ENCODE measurements around the gene PTRH2. TPM values are rescaled to one million over a fixed set of nuclear protein-coding genes. Genes with fewer than 3 reads are reported as not detected.

PTRH2 gene
- total and polyA plus RNA-seq, 2 of the 8 experiments (the other 6 are each of a cell fraction or from before 2014, with no cell fraction given): 39.4 to 43.2 TPM

GRCh38 chr17:59688008-59688407, 19.2 kb downstream of the PTRH2 start:
- WGBS, 2 experiments (ENCODE audit: extremely low coverage in 1 of 2, insufficient coverage in 1 of 2, insufficient read length in 1 of 2, insufficient replicate concordance in 2 of 2, low coverage in 1 of 2, low lambda C conversion rate in 2 of 2, missing lambda C conversion rate in 1 of 2): 96% methylated on average over 1 of the region's 1 CpG; no CpG with 5 or more reads in 1 of the 2 experiments
- Histone ChIP-seq H2BK15ac (ENCODE audit: low read length) (no peak overlapping the region), H3K4me3 (ENCODE audit: extremely low read depth in 1 of 4, insufficient read depth in 2 of 4, low read depth in 3 of 4, low read length in 4 of 4) (no peak overlapping the region), H4K5ac (ENCODE audit: insufficient read length, low read depth, low read length) (no peak overlapping the region), H4K8ac (ENCODE audit: extremely low read depth, insufficient read depth, low read length) (no peak overlapping the region), H3K23ac (ENCODE audit: insufficient read length) (no peak overlapping the region), H4K91ac (replicated peaks; ENCODE audit: insufficient read length, low read length) (no peak overlapping the region), H3K18ac (ENCODE audit: extremely low read depth, low read length) (no peak overlapping the region), H3K4me1 (replicated peaks in 1 of 4; ENCODE audit: control insufficient read depth in 3 of 4, insufficient read depth in 4 of 4, low read length in 3 of 4) (no peaks in the 10 kb centered on the region), H3K36me3 (ENCODE audit: control insufficient read depth in 2 of 4, insufficient read depth in 4 of 4, low read length in 3 of 4) (peaks cover 13 to 92% (median 61%) of the 10 kb centered on the region in 4 experiments; a peak in 7 of 8 replicates), H3K4me2 (ENCODE audit: insufficient read depth in 1 of 2, low read depth in 2 of 2, low read length in 2 of 2) (no peak overlapping the region), H3K79me1 (ENCODE audit: low read depth, low read length) (no peaks in the 10 kb centered on the region), H3K4ac (replicated peaks; ENCODE audit: insufficient read length, low read depth, low read length) (no peak overlapping the region), H3K9ac (replicated peaks in 1 of 4; ENCODE audit: extremely low read depth in 1 of 4, low read depth in 3 of 4, low read length in 3 of 4) (no peak overlapping the region), H2AFZ (ENCODE audit: low read length) (no peak overlapping the region), H2BK12ac (ENCODE audit: low read depth, low read length) (no peak overlapping the region), H2BK20ac (ENCODE audit: low read length) (no peak overlapping the region), H2AK5ac (ENCODE audit: low read depth, low read length) (no peak overlapping the region), H3K14ac (ENCODE audit: insufficient read length) (no peak overlapping the region), H3K27me3 (replicated peaks in 1 of 4; ENCODE audit: control insufficient read depth in 3 of 4, extremely low read depth in 1 of 4, insufficient read depth in 3 of 4, low read length in 3 of 4) (no peaks in the 10 kb centered on the region), H4K20me1 (replicated peaks in 1 of 2; ENCODE audit: control insufficient read depth in 1 of 2, insufficient read depth in 2 of 2, low read length in 2 of 2) (peaks cover 0 to 3% of the 10 kb centered on the region in 2 experiments), H3K56ac (replicated peaks; ENCODE audit: insufficient read length, low read depth, low read length) (no peak overlapping the region), H3K23me2 (ENCODE audit: low read depth, low read length) (no peaks in the 10 kb centered on the region), H3K79me2 (ENCODE audit: control insufficient read depth in 1 of 2, insufficient read depth in 2 of 2, low read length in 2 of 2) (no peaks in the 10 kb centered on the region), H2BK5ac (ENCODE audit: low read depth, low read length) (no peak overlapping the region), H2BK120ac (replicated peaks; ENCODE audit: low read depth, low read length) (no peak overlapping the region), H3K27ac (ENCODE audit: low read depth, low read length) (no peak overlapping the region), H3K9me3 (ENCODE audit: insufficient read depth in 2 of 2, low read depth in 1 of 2, low read length in 1 of 2) (no peaks in the 10 kb centered on the region)
- CTCF ChIA-PET (ENCODE audit: partially characterized antibody): interaction anchor here (1.5 kb wide), 1 partner anchor 60 kb away, joined by 3 read pairs; no protein-coding TSS in a partner anchor
- POLR2A ChIA-PET (ENCODE audit: partially characterized antibody): interaction anchor here (1.1 to 2.4 kb wide), 3 partner anchors 9 to 17 kb away, joined by 3 to 9 read pairs (median 3); no protein-coding TSS in a partner anchor
- FAIRE-seq (no peak), DNase-seq (ENCODE audit: low read depth in 1 of 2, low spot score in 2 of 2) (no peak)
- no peak for TF ChIP-seq SIN3A (conservative IDR thresholded peaks at IDR 0.05 in 1 of 2, IDR thresholded peaks at IDR 0.05 in 1 of 2; ENCODE audit: low read depth in 1 of 2, low read length in 2 of 2)
- no peak for TF ChIP-seq GABPA (IDR thresholded peaks at IDR 0.05; ENCODE audit: borderline replicate concordance, insufficient read depth, low read length)
- no peak for TF ChIP-seq USF2 (IDR thresholded peaks at IDR 0.05; ENCODE audit: low read length)

Data from H1 (cell line).